DOHH2 (cell line): ENCODE data around the gene G2E3.

Source experiments
- EZH2phosphoT487 ChIP-seq: fragments of 200-600 bp; sonication (generic); IDR thresholded peaks from 2 replicates; pipeline ENCODE4 v1.6.1; 2017; ENCODE audit warnings: borderline replicate concordance, mild to moderate bottlenecking, antibody characterized with exemption, low read length, moderate library complexity, mixed read lengths
- TF ChIP-seq, protein P1 (sequence below): fragments of 200-600 bp; sonication (generic); IDR thresholded peaks from one replicate; pipeline ENCODE4 v1.5.1; 2014; ENCODE audit warnings: antibody characterized with exemption, mild to moderate bottlenecking, low read depth, low read length; ENCODE audit not compliant: poor library complexity, severe bottlenecking

DNA sequence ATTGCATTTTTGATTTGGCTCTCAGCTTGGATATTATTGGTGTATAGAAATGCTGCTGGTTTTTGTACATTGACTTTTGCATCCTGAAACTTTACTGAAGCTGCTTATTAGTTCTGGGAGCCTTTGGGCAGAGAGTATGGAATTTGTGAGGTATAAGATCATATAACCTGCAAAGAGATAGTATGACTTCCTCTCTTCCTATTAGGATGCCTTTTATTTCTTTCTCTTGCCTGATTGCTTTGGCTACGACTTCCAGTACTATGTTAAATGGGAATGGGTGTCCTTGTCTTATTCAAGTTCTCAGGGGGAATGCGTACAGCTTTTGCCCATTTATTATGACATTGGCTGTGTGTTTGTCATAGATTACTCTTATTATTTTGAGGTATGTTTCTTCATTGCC lies 86.6 kb downstream of the G2E3 start:
- TF ChIP-seq, protein P1, sequence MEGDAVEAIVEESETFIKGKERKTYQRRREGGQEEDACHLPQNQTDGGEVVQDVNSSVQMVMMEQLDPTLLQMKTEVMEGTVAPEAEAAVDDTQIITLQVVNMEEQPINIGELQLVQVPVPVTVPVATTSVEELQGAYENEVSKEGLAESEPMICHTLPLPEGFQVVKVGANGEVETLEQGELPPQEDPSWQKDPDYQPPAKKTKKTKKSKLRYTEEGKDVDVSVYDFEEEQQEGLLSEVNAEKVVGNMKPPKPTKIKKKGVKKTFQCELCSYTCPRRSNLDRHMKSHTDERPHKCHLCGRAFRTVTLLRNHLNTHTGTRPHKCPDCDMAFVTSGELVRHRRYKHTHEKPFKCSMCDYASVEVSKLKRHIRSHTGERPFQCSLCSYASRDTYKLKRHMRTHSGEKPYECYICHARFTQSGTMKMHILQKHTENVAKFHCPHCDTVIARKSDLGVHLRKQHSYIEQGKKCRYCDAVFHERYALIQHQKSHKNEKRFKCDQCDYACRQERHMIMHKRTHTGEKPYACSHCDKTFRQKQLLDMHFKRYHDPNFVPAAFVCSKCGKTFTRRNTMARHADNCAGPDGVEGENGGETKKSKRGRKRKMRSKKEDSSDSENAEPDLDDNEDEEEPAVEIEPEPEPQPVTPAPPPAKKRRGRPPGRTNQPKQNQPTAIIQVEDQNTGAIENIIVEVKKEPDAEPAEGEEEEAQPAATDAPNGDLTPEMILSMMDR = no peak
- TF ChIP-seq EZH2phosphoT487 = no peak
